Activated CD8-positive, alpha-beta T cell treated with anti-CD3 and anti-CD28 coated beads, Interleukin-2, amount 10 ng/mL, durations not matched to agents 7 days and 5 days (primary cell): ENCODE data around the gene DYNC2H1. TPM values are rescaled to one million over a fixed set of nuclear protein-coding genes. Genes with fewer than 3 reads are reported as not detected.

Source experiments
- ATAC-seq: fragments of 150-1000 bp; cut with Tn5 transposase; one replicate; pipeline ENCODE4 v1.10.0; 2021; ENCODE audit warnings: moderate library complexity
- CTCF ChIA-PET: fragments of 350-600 bp; sonication (Branson Sonifier 250); formaldehyde crosslinking; loops from one replicate; lab custom pipeline; 2021; ENCODE audit warnings: antibody characterized with exemption; lab: Charles Lee
- POLR2A ChIA-PET: fragments of 350-600 bp; sonication (Branson Sonifier 250); formaldehyde crosslinking; loops from one replicate; lab custom pipeline; 2021; ENCODE audit warnings: antibody characterized with exemption; lab: Charles Lee
- DNase-seq: peaks from one replicate; pipeline ENCODE4 v3.0.0-alpha.2; 2020
- H3K27ac Mint-ChIP-seq: one replicate; pipeline ENCODE4 v1.8.0; 2021; ENCODE audit warnings: mild to moderate bottlenecking, mixed read lengths
- H3K27me3 Mint-ChIP-seq: one replicate; pipeline ENCODE4 v1.8.0; 2021; ENCODE audit warnings: low read depth, mixed read lengths
- H3K36me3 Mint-ChIP-seq: one replicate; pipeline ENCODE4 v1.8.0; 2021; ENCODE audit warnings: low read depth, mixed read lengths
- H3K4me1 Mint-ChIP-seq: one replicate; pipeline ENCODE4 v1.8.0; 2021; ENCODE audit warnings: low read depth, mixed read lengths
- H3K4me3 Mint-ChIP-seq: one replicate; pipeline ENCODE4 v1.8.0; 2021; ENCODE audit warnings: mild to moderate bottlenecking, mixed read lengths
- H3K9me3 Mint-ChIP-seq: one replicate; pipeline ENCODE4 v1.8.0; 2022; ENCODE audit warnings: mixed read lengths; ENCODE audit not compliant: insufficient read depth
- total RNA-seq, 2 experiments: library from RNA; stranded (reverse); gene quantifications; one replicate each; pipeline ENCODE4 v1.2.3, GENCODE V29; 2021

DYNC2H1 gene
- total RNA-seq, 2 experiments from 2014 or later = 1.6 to 1.7 TPM

GRCh38 chr11:103222806-103223205 is 113.6 kb downstream of the DYNC2H1 start:
- ChIA-PET CTCF (no interaction called here), POLR2A (no interaction called here)
- no peaks in the 10 kb centered on the region for H3K36me3 Mint-ChIP-seq
- no peak overlapping the region for H3K27ac Mint-ChIP-seq
- DNase-seq (no peak), ATAC-seq (no peak)
- no peak overlapping the region for H3K4me3 Mint-ChIP-seq
- no peaks in the 10 kb centered on the region for H3K9me3 Mint-ChIP-seq
- H3K27me3 Mint-ChIP-seq = no peaks in the 10 kb centered on the region
- no peaks in the 10 kb centered on the region for H3K4me1 Mint-ChIP-seq

- Mint-ChIP-seq H3K36me3 (no peaks in the 10 kb centered on the region), H3K4me1 (no peaks in the 10 kb centered on the region), H3K9me3 (no peaks in the 10 kb centered on the region), H3K27ac (no peak overlapping the region), H3K4me3 (no peak overlapping the region), H3K27me3 (no peaks in the 10 kb centered on the region)
- ChIA-PET POLR2A (no interaction called here), CTCF (no interaction called here)
- DNase-seq (no peak), ATAC-seq (no peak)
Measured at GRCh38 chr11:103228807-103229206, 119.6 kb downstream of the DYNC2H1 start.

GRCh38 chr11:103234974-103235373 is 125.7 kb downstream of the DYNC2H1 start:
- Mint-ChIP-seq H3K4me3 (no peak overlapping the region), H3K9me3 (no peaks in the 10 kb centered on the region), H3K27ac (no peak overlapping the region), H3K36me3 (no peaks in the 10 kb centered on the region), H3K4me1 (no peaks in the 10 kb centered on the region), H3K27me3 (no peaks in the 10 kb centered on the region)
- DNase-seq (no peak), ATAC-seq (no peak)
- CTCF ChIA-PET = no interaction called here
- POLR2A ChIA-PET = no interaction called here

GRCh38 chr11:103241574-103241973 is 132.3 kb downstream of the DYNC2H1 start:
- Mint-ChIP-seq H3K27me3 (no peaks in the 10 kb centered on the region), H3K27ac (no peak overlapping the region), H3K36me3 (no peaks in the 10 kb centered on the region), H3K4me3 (no peak overlapping the region), H3K9me3 (no peaks in the 10 kb centered on the region), H3K4me1 (no peaks in the 10 kb centered on the region)
- DNase-seq (no peak), ATAC-seq (no peak)
- POLR2A ChIA-PET = no interaction called here
- CTCF ChIA-PET = no interaction called here

GRCh38 chr11:103254123-103254522 is 144.9 kb downstream of the DYNC2H1 start:
- Mint-ChIP-seq H3K4me1 (no peaks in the 10 kb centered on the region), H3K4me3 (no peak overlapping the region), H3K36me3 (no peaks in the 10 kb centered on the region), H3K27me3 (no peaks in the 10 kb centered on the region), H3K27ac (no peak overlapping the region), H3K9me3 (no peaks in the 10 kb centered on the region)
- POLR2A ChIA-PET = no interaction called here
- CTCF ChIA-PET = no interaction called here
- ATAC-seq (no peak), DNase-seq (no peak)

- Mint-ChIP-seq H3K4me1 (no peaks in the 10 kb centered on the region), H3K9me3 (no peaks in the 10 kb centered on the region), H3K27me3 (no peaks in the 10 kb centered on the region), H3K4me3 (no peak overlapping the region), H3K36me3 (no peaks in the 10 kb centered on the region), H3K27ac (no peak overlapping the region)
- ChIA-PET CTCF (interaction anchor here (1.3 kb wide), 1 partner anchor 343 kb away, joined by 3 read pairs; no protein-coding TSS in a partner anchor), POLR2A (no interaction called here)
- ATAC-seq (no peak), DNase-seq (no peak)
Measured at GRCh38 chr11:103257360-103257759, 148.1 kb downstream of the DYNC2H1 start.

- H3K4me3 Mint-ChIP-seq = no peak overlapping the region
- no peaks in the 10 kb centered on the region for H3K36me3 Mint-ChIP-seq
- ATAC-seq (no peak), DNase-seq (no peak)
- no peaks in the 10 kb centered on the region for H3K4me1 Mint-ChIP-seq
- H3K27me3 Mint-ChIP-seq = no peaks in the 10 kb centered on the region
- no peaks in the 10 kb centered on the region for H3K9me3 Mint-ChIP-seq
- ChIA-PET CTCF (no interaction called here), POLR2A (no interaction called here)
- no peak overlapping the region for H3K27ac Mint-ChIP-seq
Measured at GRCh38 chr11:103266167-103266831, 157.1 kb downstream of the DYNC2H1 start.

- no peaks in the 10 kb centered on the region for H3K4me1 Mint-ChIP-seq
- H3K36me3 Mint-ChIP-seq = no peaks in the 10 kb centered on the region
- H3K9me3 Mint-ChIP-seq = no peaks in the 10 kb centered on the region
- DNase-seq (no peak), ATAC-seq (no peak)
- H3K27ac Mint-ChIP-seq = no peak overlapping the region
- POLR2A ChIA-PET = no interaction called here
- no peak overlapping the region for H3K4me3 Mint-ChIP-seq
- CTCF ChIA-PET = no interaction called here
- H3K27me3 Mint-ChIP-seq = no peaks in the 10 kb centered on the region
Measured at GRCh38 chr11:103272876-103273275, 163.7 kb downstream of the DYNC2H1 start.

GRCh38 chr11:103274025-103274424 is 164.8 kb downstream of the DYNC2H1 start:
- POLR2A ChIA-PET = no interaction called here
- Mint-ChIP-seq H3K27me3 (no peaks in the 10 kb centered on the region), H3K4me3 (no peak overlapping the region), H3K36me3 (no peaks in the 10 kb centered on the region), H3K4me1 (no peaks in the 10 kb centered on the region), H3K9me3 (no peaks in the 10 kb centered on the region), H3K27ac (no peak overlapping the region)
- ATAC-seq (no peak), DNase-seq (no peak)
- CTCF ChIA-PET = no interaction called here

GRCh38 chr11:103279821-103280220 is 170.6 kb downstream of the DYNC2H1 start:
- no peak for ATAC-seq
- Mint-ChIP-seq H3K27me3 (no peaks in the 10 kb centered on the region), H3K9me3 (no peaks in the 10 kb centered on the region), H3K36me3 (no peaks in the 10 kb centered on the region), H3K27ac (no peak overlapping the region), H3K4me3 (no peak overlapping the region), H3K4me1 (no peaks in the 10 kb centered on the region)
- CTCF ChIA-PET = no interaction called here
- no peak for DNase-seq
- POLR2A ChIA-PET = no interaction called here

GRCh38 chr11:103281301-103281700 is 172.1 kb downstream of the DYNC2H1 start:
- POLR2A ChIA-PET = no interaction called here
- CTCF ChIA-PET = no interaction called here
- no peaks in the 10 kb centered on the region for H3K9me3 Mint-ChIP-seq
- H3K4me1 Mint-ChIP-seq = no peaks in the 10 kb centered on the region
- no peak overlapping the region for H3K27ac Mint-ChIP-seq
- H3K4me3 Mint-ChIP-seq = no peak overlapping the region
- no peaks in the 10 kb centered on the region for H3K36me3 Mint-ChIP-seq
- DNase-seq (no peak), ATAC-seq (no peak)
- no peaks in the 10 kb centered on the region for H3K27me3 Mint-ChIP-seq

GRCh38 chr11:103284260-103284659 is 175.0 kb downstream of the DYNC2H1 start:
- Mint-ChIP-seq H3K4me1 (no peaks in the 10 kb centered on the region), H3K9me3 (no peaks in the 10 kb centered on the region), H3K36me3 (no peaks in the 10 kb centered on the region), H3K27me3 (no peaks in the 10 kb centered on the region), H3K4me3 (no peak overlapping the region), H3K27ac (no peak overlapping the region)
- ChIA-PET CTCF (no interaction called here), POLR2A (no interaction called here)
- ATAC-seq (no peak), DNase-seq (no peak)

GRCh38 chr11:103294516-103294915 is 185.3 kb downstream of the DYNC2H1 start:
- Mint-ChIP-seq H3K36me3 (peaks cover 1% of the 10 kb centered on the region), H3K27ac (no peak overlapping the region), H3K4me1 (no peaks in the 10 kb centered on the region), H3K9me3 (peaks cover 27% of the 10 kb centered on the region), H3K4me3 (no peak overlapping the region), H3K27me3 (no peaks in the 10 kb centered on the region)
- ChIA-PET CTCF (no interaction called here), POLR2A (no interaction called here)
- no peak for ATAC-seq
- DNase-seq = no peak
